ENCODE results near the gene QRFPR. TPM values are rescaled to one million over a fixed set of nuclear protein-coding genes. Genes with fewer than 3 reads are reported as not detected.

Gene QRFPR
- total RNA-seq: not detected in 2 replicates

DNA sequence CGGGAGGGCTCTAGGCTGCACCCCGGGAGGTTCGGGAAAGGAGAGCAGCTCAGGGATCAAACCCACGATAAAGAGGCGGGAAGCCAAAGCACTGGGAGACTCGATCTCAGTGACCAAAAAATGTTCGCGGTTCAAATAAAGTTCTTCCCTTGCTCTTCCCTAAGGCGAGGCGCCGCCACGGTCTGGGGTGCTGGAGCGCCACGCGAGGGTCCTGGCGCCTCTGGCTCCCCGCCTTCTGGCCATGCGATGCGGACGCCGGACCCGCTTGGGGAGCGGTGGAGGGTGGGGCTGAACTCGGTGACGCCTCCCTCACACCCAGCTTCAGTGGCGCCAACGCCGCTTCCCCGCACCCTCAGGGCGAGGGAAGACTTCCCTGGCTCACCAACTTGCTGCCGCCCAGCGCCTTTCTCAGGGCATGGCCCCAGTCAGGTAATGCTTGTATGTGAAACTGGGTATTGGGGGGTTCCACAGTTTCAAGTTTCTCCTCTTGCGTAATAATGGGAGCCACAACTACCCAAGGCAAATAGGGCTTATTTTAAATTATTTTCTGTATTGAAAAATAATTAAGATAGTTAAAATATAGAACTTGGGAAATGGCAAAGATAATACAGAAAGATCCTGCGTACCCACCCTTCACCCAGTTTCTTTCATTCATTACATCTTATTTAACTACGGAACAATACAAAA, at the start of gene QRFPR:
TSS of gene QRFPR (minus strand) at position 243 of the 687 bp plus-strand sequence. CDS start 371 bp downstream, outside the sequence.

Other genes starting within 250 kb of the QRFPR start
- 0.72 and 0.81 TPM in 2 replicates for gene TNIP3, start 216.7 kb downstream of the QRFPR start, total RNA-seq